ENCODE results near the gene POLQ.

DNA sequence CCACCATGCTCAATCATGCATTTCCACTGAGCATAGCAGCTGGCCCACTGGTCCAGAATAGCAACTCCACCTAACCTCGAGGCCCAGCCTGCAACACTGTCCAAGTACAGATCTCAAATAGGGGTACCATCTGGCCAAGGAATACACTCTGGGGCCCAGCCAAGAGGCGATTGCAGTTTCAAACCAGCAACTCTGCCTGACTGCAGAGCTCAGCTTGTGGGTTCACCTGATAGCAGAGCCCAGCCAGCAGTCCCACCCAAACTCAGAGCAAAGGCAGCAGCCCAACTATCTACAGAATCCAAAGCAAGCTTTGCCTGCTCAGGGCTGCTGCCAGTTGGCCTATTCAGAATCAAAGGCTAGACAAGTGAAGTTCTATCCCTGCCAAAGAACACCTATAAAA, 30.5 kb downstream of the POLQ start:
- TF ChIP-seq, protein P1, sequence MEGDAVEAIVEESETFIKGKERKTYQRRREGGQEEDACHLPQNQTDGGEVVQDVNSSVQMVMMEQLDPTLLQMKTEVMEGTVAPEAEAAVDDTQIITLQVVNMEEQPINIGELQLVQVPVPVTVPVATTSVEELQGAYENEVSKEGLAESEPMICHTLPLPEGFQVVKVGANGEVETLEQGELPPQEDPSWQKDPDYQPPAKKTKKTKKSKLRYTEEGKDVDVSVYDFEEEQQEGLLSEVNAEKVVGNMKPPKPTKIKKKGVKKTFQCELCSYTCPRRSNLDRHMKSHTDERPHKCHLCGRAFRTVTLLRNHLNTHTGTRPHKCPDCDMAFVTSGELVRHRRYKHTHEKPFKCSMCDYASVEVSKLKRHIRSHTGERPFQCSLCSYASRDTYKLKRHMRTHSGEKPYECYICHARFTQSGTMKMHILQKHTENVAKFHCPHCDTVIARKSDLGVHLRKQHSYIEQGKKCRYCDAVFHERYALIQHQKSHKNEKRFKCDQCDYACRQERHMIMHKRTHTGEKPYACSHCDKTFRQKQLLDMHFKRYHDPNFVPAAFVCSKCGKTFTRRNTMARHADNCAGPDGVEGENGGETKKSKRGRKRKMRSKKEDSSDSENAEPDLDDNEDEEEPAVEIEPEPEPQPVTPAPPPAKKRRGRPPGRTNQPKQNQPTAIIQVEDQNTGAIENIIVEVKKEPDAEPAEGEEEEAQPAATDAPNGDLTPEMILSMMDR (IDR thresholded peaks at IDR 0.05), result no peak
- TF ChIP-seq EZH2 (IDR thresholded peaks at IDR 0.05) (no peak), EZH2phosphoT487 (IDR thresholded peaks at IDR 0.05) (no peak)

Measured in neural progenitor cell (in vitro differentiated cells).